ENCODE measurements around the gene OR6K2.
"Not testable (repeated sequence)": the region's sequence is repeated elsewhere in the genome, so short reads cannot be mapped to it uniquely, and the experiment has no call there.

OR6K2 gene

DNA sequence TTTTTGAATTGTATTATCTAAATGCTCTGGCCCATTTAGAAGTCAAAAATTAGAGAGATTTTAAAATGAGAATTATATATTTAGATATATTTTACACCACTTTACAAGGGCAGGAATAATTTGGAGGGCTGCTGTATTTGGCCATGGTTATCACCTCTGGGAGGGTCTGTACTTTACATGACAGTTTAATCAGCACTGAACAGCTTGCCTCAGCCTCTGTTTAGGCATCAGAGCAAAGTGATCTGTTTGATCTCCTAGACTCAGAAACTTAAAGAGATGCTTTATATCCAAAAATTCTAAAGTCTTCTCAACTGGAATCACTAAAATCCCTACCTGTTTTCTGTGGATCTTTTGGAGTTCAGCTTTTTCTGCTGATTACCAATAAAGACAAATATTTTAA lies 8.5 kb downstream of the OR6K2 start:
- H3K79me1 ChIP-seq (ENCODE audit: low read depth, low read length): no peaks in the 10 kb centered on the region
- H3K9me3 ChIP-seq (replicated peaks in 1 of 2; ENCODE audit: control insufficient read depth in 2 of 2, insufficient read depth in 1 of 2, low read depth in 1 of 2, low read length in 2 of 2): no peaks in the 10 kb centered on the region
- H3K14ac ChIP-seq (ENCODE audit: low read length): no peak overlapping the region
- no peak overlapping the region for H2AK5ac ChIP-seq (ENCODE audit: low read depth, low read length)
- H3K4ac ChIP-seq (ENCODE audit: low read length): no peak overlapping the region
- no peak overlapping the region for H3K9ac ChIP-seq (ENCODE audit: low read depth, low read length, poor library complexity)
- no peak overlapping the region for H3K18ac ChIP-seq (ENCODE audit: low read length)
- no peak overlapping the region for H4K8ac ChIP-seq (ENCODE audit: low read depth, low read length)
- H3K4me3 ChIP-seq (ENCODE audit: low read length in 2 of 2): no peak overlapping the region
- no peak overlapping the region for H3K4me2 ChIP-seq (ENCODE audit: insufficient read depth, low read length, poor library complexity, severe bottlenecking)
- H3K36me3 ChIP-seq (replicated peaks in 1 of 2; ENCODE audit: control insufficient read depth in 2 of 2, insufficient read depth in 2 of 2, low read length in 2 of 2): no peaks in the 10 kb centered on the region
- H3K4me1 ChIP-seq (ENCODE audit: control insufficient read depth in 2 of 2, insufficient read depth in 1 of 2, low read depth in 1 of 2, low read length in 2 of 2): no peaks in the 10 kb centered on the region
- H2AFZ ChIP-seq (ENCODE audit: low read length): no peak overlapping the region
- no peak for DNase-seq (ENCODE audit: low spot score)
- no peak overlapping the region for H2BK12ac ChIP-seq (ENCODE audit: low read length)
- no peaks in the 10 kb centered on the region for H3K27me3 ChIP-seq (ENCODE audit: control insufficient read depth in 3 of 3, insufficient read depth in 3 of 3, low read depth in 1 of 3, low read length in 3 of 3)
- no peak overlapping the region for H4K91ac ChIP-seq (ENCODE audit: low read depth, low read length, poor library complexity)
- no peak overlapping the region for H2BK5ac ChIP-seq (ENCODE audit: low read length)
- no peak overlapping the region for H2BK120ac ChIP-seq (ENCODE audit: low read depth, low read length)
- no peak overlapping the region for H3K27ac ChIP-seq (replicated peaks; ENCODE audit: low read length)
- H3K23ac ChIP-seq (ENCODE audit: low read depth, low read length, poor library complexity): no peak overlapping the region
- no peak overlapping the region for H2BK15ac ChIP-seq (ENCODE audit: low read length)

DNA sequence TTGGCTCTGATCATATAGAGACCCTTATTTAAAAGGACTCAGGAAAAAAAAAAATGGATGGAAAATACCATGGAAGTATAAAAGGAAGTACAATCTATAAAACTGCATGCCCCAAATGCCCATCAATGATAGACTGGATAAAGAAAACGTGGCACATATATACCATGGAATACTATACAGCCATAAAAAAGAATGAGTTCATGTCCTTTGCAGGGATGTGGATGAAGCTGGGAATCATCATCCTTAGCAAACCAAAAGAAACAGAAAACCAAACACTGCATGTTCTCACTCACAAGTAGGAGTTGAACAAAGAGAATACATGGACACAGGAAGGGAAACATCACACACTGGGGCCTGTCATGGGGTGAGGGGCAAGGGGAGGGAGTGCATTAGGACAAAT lies 9.3 kb downstream of the OR6K2 start:
- not testable (repeated sequence) for H3K23ac ChIP-seq (ENCODE audit: low read depth, low read length, poor library complexity); H3K4me3 ChIP-seq (ENCODE audit: low read length in 2 of 2); H3K27me3 ChIP-seq (ENCODE audit: control insufficient read depth in 3 of 3, insufficient read depth in 3 of 3, low read depth in 1 of 3, low read length in 3 of 3); H3K4me1 ChIP-seq (ENCODE audit: control insufficient read depth in 2 of 2, insufficient read depth in 1 of 2, low read depth in 1 of 2, low read length in 2 of 2); H4K91ac ChIP-seq (ENCODE audit: low read depth, low read length, poor library complexity); H3K14ac ChIP-seq (ENCODE audit: low read length); H3K9ac ChIP-seq (ENCODE audit: low read depth, low read length, poor library complexity); H2AK5ac ChIP-seq (ENCODE audit: low read depth, low read length); DNase-seq (ENCODE audit: low spot score); H3K4me2 ChIP-seq (ENCODE audit: insufficient read depth, low read length, poor library complexity, severe bottlenecking); H2BK15ac ChIP-seq (ENCODE audit: low read length); H2AFZ ChIP-seq (ENCODE audit: low read length); H3K9me3 ChIP-seq (replicated peaks in 1 of 2; ENCODE audit: control insufficient read depth in 2 of 2, insufficient read depth in 1 of 2, low read depth in 1 of 2, low read length in 2 of 2); H3K79me1 ChIP-seq (ENCODE audit: low read depth, low read length); H2BK5ac ChIP-seq (ENCODE audit: low read length); H3K36me3 ChIP-seq (replicated peaks in 1 of 2; ENCODE audit: control insufficient read depth in 2 of 2, insufficient read depth in 2 of 2, low read length in 2 of 2); H3K4ac ChIP-seq (ENCODE audit: low read length); H3K27ac ChIP-seq (replicated peaks; ENCODE audit: low read length); H2BK120ac ChIP-seq (ENCODE audit: low read depth, low read length); H4K8ac ChIP-seq (ENCODE audit: low read depth, low read length); H3K18ac ChIP-seq (ENCODE audit: low read length); H2BK12ac ChIP-seq (ENCODE audit: low read length)
- WGBS, 2 donors (ENCODE audit: extremely low coverage in 2 of 2, insufficient read length in 2 of 2, insufficient replicate concordance in 1 of 2): no CpG with 5 or more reads among the region's 1 CpG

DNA sequence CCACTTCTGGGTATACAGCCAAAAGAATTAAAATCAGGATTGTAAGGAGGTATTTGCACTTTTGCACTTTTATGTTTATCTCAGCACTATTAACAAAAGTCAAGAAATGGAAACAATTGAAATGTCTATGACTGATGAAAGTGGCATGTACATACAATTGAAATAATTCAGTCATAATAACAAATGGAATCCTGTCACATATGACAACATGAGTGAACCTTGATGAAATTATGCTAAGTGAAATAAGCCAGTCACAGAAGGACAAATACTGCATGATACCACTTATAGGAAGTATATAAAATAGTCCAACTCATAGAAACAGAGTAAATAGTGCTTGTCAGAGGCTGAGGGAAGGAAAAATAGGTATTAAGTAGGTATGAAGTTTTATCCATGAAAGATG lies 10.6 kb downstream of the OR6K2 start:
- DNase-seq (ENCODE audit: low spot score): no peak
- no peak overlapping the region for H3K9ac ChIP-seq (ENCODE audit: low read depth, low read length, poor library complexity)
- H2BK120ac ChIP-seq (ENCODE audit: low read depth, low read length): no peak overlapping the region
- H4K8ac ChIP-seq (ENCODE audit: low read depth, low read length): no peak overlapping the region
- H3K4me2 ChIP-seq (ENCODE audit: insufficient read depth, low read length, poor library complexity, severe bottlenecking): no peak overlapping the region
- H3K14ac ChIP-seq (ENCODE audit: low read length): no peak overlapping the region
- no peak overlapping the region for H3K23ac ChIP-seq (ENCODE audit: low read depth, low read length, poor library complexity)
- H3K9me3 ChIP-seq (replicated peaks in 1 of 2; ENCODE audit: control insufficient read depth in 2 of 2, insufficient read depth in 1 of 2, low read depth in 1 of 2, low read length in 2 of 2): no peaks in the 10 kb centered on the region
- H2BK5ac ChIP-seq (ENCODE audit: low read length): no peak overlapping the region
- no peak overlapping the region for H2AK5ac ChIP-seq (ENCODE audit: low read depth, low read length)
- no peaks in the 10 kb centered on the region for H3K36me3 ChIP-seq (replicated peaks in 1 of 2; ENCODE audit: control insufficient read depth in 2 of 2, insufficient read depth in 2 of 2, low read length in 2 of 2)
- no peak overlapping the region for H2BK15ac ChIP-seq (ENCODE audit: low read length)
- no peaks in the 10 kb centered on the region for H3K79me1 ChIP-seq (ENCODE audit: low read depth, low read length)
- no peak overlapping the region for H4K91ac ChIP-seq (ENCODE audit: low read depth, low read length, poor library complexity)
- H2AFZ ChIP-seq (ENCODE audit: low read length): no peak overlapping the region
- H3K27me3 ChIP-seq (ENCODE audit: control insufficient read depth in 3 of 3, insufficient read depth in 3 of 3, low read depth in 1 of 3, low read length in 3 of 3): no peaks in the 10 kb centered on the region
- H2BK12ac ChIP-seq (ENCODE audit: low read length): no peak overlapping the region
- H3K4ac ChIP-seq (ENCODE audit: low read length): no peak overlapping the region
- H3K27ac ChIP-seq (replicated peaks; ENCODE audit: low read length): no peak overlapping the region
- no peaks in the 10 kb centered on the region for H3K4me1 ChIP-seq (ENCODE audit: control insufficient read depth in 2 of 2, insufficient read depth in 1 of 2, low read depth in 1 of 2, low read length in 2 of 2)
- H3K18ac ChIP-seq (ENCODE audit: low read length): no peak overlapping the region
- H3K4me3 ChIP-seq (ENCODE audit: low read length in 2 of 2): no peak overlapping the region

DNA sequence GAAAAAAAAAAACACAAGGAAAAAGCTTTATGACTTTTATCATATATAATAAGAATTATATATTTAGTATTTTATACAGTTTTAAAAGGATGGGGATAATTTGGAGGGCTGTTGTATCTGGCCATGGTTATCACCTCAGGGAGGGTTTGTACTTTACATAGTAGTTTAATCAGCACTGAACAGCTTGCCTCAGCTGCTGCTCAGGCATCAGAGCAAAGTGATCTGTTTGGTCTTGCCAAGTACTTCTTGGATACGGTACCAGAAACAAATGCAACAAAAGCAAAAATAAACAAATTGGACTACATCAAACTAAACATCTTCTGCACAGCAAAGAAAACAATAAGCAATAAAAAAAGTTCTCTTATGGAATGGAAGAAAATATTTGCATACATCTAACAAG lies 11.3 kb downstream of the OR6K2 start:
- H3K4me2 ChIP-seq (ENCODE audit: insufficient read depth, low read length, poor library complexity, severe bottlenecking): no peak overlapping the region
- H3K23ac ChIP-seq (ENCODE audit: low read depth, low read length, poor library complexity): no peak overlapping the region
- H3K9me3 ChIP-seq (replicated peaks in 1 of 2; ENCODE audit: control insufficient read depth in 2 of 2, insufficient read depth in 1 of 2, low read depth in 1 of 2, low read length in 2 of 2): no peaks in the 10 kb centered on the region
- H3K79me1 ChIP-seq (ENCODE audit: low read depth, low read length): no peaks in the 10 kb centered on the region
- H2AK5ac ChIP-seq (ENCODE audit: low read depth, low read length): no peak overlapping the region
- no peaks in the 10 kb centered on the region for H3K27me3 ChIP-seq (ENCODE audit: control insufficient read depth in 3 of 3, insufficient read depth in 3 of 3, low read depth in 1 of 3, low read length in 3 of 3)
- H4K91ac ChIP-seq (ENCODE audit: low read depth, low read length, poor library complexity): no peak overlapping the region
- no peak overlapping the region for H3K4ac ChIP-seq (ENCODE audit: low read length)
- H3K36me3 ChIP-seq (replicated peaks in 1 of 2; ENCODE audit: control insufficient read depth in 2 of 2, insufficient read depth in 2 of 2, low read length in 2 of 2): no peaks in the 10 kb centered on the region
- H3K14ac ChIP-seq (ENCODE audit: low read length): no peak overlapping the region
- no peak overlapping the region for H2BK5ac ChIP-seq (ENCODE audit: low read length)
- H3K27ac ChIP-seq (replicated peaks; ENCODE audit: low read length): no peak overlapping the region
- H2BK15ac ChIP-seq (ENCODE audit: low read length): no peak overlapping the region
- H2AFZ ChIP-seq (ENCODE audit: low read length): no peak overlapping the region
- WGBS, 2 donors (ENCODE audit: extremely low coverage in 2 of 2, insufficient read length in 2 of 2, insufficient replicate concordance in 1 of 2): no CpG with 5 or more reads among the region's 1 CpG
- no peak overlapping the region for H2BK12ac ChIP-seq (ENCODE audit: low read length)
- H2BK120ac ChIP-seq (ENCODE audit: low read depth, low read length): no peak overlapping the region
- no peak overlapping the region for H4K8ac ChIP-seq (ENCODE audit: low read depth, low read length)
- no peak overlapping the region for H3K4me3 ChIP-seq (ENCODE audit: low read length in 2 of 2)
- H3K9ac ChIP-seq (ENCODE audit: low read depth, low read length, poor library complexity): no peak overlapping the region
- no peak overlapping the region for H3K18ac ChIP-seq (ENCODE audit: low read length)
- DNase-seq (ENCODE audit: low spot score): no peak
- H3K4me1 ChIP-seq (ENCODE audit: control insufficient read depth in 2 of 2, insufficient read depth in 1 of 2, low read depth in 1 of 2, low read length in 2 of 2): no peaks in the 10 kb centered on the region

All from neuronal stem cell (in vitro differentiated cells).